GM21367 (cell line): ENCODE data around the gene IL18.
A peak's percentile ranks its signal among the peaks of the same experiment; 100 is the strongest.
"Not testable (repeated sequence)": the region's sequence is repeated elsewhere in the genome, so short reads cannot be mapped to it uniquely, and the experiment has no call there.

Experiments used
- ATAC-seq: cut with Tn5 transposase; IDR thresholded peaks from one replicate; pipeline ENCODE4 v1.9.1; 2021; ENCODE audit not compliant: unreplicated experiment

The IL18 gene

DNA sequence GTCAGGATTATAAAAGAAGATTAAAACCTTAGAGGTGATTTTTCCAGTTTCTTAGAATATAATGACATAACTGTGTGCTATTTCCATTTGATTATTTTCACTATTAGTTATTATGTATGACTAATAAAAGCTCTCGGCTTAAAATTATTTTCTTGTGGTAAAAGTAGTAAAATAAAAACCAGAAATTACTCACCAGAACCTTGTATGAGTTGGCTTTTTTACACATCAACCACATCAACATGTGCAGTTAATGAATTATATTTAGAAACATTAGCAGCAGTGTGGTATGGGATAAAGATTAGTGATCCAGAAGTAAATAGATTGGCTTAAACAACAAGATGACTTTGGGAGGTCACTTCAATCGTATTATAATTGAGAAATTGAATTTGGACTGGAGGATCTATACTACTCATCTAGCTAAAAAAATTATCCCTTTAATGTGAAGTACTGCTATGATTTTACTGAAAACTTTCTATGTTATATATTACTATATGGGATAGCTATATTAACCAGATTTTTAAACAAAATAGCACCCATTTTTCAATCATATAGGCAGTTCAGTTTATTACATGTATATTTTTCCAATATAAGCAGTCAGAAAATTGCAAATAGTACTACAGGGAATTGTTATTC lies 8.6 kb upstream of the IL18 start:
- peak; percentile 46 for ATAC-seq

DNA sequence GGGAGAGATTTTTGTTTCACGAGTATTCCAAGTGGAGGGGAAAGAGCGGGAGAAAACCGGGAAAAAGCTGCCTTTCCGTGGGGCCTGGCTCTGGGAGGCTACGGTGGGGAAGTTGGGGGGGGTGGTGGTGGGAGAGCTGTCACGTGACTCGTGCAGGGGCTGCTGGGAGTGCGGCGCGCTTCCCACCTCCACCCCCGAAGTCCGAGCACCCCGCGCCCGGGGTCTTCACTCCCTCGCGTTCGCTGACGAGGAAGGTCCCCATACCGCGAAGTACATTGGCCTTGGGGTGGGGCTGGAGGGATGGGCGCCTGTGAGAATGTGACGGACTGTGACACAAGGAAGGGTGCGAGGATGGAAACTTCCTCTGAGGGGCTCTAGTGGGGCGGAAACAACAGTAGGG lies 3.3 kb upstream of the IL18 start, which contains the start of gene TEX12:
Gene TEX12 (plus strand): TSS at position 228 of the 400 bp plus-strand sequence. CDS start 1,897 bp downstream, outside the sequence.
- ATAC-seq: no peak

DNA sequence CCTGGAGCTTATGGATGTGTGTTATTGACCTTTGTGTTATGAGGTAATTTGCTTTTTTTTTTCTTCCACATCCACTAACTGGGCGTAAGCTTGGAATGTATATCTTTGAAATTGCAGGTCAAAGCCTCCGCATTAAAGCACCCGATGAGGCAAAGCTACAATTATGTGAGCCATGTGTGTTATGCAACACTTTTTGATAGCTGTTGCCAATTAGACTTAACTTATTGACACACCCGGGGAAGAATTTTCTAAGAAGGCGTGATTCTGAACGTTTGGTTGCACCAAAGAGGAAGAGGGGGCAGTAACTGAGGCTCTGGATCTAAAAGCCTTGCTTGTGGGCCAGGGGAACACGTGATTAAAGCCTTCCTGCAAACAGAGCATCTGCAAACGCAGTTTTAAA lies 2.7 kb upstream of the IL18 start:
- ATAC-seq: no peak

DNA sequence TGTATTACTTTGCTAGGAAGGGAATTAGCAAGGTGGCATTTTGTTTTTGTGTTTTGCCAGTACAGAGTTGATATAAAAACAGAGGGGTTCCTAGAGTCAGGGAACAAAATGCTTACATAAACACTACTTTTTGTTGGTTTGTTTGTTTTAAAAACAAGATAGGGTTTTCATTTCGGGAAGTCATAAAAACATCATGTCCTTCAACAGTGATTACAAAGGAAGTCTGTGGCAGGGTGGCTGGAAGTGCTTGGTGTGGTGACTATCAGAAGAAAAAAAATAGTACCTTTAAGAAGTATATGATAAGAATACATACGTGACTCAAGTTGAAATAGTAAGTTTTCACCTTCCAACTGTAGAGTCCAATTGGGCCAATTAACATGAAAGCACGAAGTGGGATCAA lies 1.2 kb upstream of the IL18 start:
- ATAC-seq: no peak

DNA sequence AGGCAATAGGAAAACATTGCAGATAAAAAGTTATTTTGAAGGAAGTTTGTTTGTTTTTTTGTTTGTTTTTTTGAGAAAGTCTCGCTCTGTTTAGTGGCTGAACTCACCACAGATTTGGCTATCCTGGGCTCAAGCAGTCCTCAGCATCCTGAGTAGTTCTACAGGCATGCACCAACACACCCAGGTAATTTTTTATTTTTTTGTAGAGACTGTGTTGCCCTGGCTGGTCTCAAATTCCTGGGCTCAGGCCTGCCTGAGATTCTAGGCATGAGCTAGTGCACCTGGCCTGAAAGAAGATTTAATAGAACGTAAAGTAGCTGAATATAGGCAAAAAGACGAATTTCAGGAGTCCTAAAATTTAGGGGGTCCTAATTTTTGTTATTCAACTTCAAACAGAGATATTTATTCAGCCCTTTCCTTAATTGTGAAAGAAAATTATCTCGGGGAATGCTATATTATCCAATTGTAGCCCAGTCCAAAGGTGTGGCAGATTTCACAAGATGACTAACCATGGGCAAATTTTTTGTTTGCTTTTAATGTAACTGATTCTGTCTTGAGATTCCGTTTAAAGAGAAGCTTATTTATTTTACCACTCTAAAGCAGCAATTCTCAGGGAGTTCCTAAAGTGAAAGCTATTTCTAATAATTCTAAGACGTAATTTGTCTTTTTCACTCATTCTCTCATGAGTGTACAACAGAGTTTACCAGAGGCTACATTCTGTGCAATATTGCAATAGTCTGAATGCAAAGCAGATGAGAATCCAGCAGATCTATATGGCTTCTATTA lies 940 bp downstream of the IL18 start:
- no peak for ATAC-seq

DNA sequence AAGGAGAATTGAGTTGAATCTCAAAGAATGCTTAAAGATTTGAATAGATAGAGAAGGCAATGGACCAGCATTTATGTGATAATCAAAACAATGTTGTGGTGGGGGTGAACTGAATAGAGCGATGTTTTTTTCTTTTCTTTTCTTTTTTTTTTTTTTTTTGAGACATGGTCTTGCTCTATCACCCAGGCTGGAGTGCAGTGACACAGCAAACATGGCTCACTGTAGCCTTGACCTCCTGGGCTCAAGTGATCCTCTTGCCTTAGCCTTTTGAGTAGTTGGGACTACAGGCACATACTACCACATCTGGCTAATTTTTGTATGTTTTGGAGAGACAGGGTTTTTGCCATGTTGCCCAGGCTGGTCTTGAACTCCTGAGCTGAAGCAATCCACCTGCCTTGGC lies 1.7 kb downstream of the IL18 start:
- ATAC-seq: not testable (repeated sequence)

DNA sequence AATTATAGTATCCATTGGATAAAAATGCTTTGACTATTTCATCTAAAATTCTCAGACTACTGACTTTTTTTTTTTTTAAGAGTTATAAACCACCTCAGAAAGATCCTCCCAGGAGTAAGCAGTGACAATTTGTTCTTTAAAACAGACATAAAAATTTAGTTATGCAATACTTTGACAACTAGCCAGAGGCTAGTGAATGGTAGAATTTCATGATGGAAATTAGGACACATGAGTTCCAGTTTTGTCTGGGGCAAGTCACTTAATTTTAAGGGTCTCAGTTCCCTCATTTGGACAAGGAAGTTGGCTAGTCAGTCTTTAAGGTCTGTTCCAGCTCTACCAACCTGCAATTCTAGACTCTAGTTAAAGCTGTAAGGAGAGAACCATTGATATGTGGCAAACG lies 2.9 kb downstream of the IL18 start:
- ATAC-seq: no peak

DNA sequence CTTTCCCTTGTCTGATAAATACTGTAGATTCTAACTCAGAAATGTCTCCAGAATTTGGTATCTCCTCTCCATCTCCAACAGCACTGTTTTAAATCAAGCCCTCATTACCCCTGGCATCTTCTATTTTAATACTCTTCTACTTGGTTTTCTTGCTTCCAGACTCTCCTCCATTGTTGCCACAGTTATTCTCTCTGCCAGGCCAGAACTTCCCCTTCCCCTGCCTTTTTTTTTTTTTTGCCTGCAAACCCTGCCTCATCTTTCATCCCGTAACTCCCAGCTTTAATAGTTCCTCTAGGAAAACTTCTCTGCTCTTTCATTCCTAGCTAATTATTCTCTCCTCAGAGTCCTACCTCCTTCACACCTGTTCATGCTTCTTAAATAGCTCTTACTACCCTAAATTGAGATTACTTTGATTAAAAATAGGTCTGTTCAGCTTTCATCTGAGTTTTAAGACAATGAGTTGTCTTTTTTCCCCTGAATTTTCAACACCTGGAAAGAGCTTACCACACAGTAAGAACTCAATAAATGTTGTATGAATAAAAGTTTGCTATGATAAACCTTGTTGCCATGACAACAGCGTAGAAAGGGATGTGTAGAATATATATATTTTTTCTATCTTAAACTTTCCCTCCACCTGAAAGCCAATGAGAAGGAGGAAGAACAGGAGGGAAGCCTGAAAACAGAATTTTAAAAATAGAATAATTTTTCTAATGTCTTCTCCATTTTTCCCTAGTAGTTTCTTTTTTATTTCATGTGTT lies 3.6 kb downstream of the IL18 start:
- ATAC-seq: no peak

DNA sequence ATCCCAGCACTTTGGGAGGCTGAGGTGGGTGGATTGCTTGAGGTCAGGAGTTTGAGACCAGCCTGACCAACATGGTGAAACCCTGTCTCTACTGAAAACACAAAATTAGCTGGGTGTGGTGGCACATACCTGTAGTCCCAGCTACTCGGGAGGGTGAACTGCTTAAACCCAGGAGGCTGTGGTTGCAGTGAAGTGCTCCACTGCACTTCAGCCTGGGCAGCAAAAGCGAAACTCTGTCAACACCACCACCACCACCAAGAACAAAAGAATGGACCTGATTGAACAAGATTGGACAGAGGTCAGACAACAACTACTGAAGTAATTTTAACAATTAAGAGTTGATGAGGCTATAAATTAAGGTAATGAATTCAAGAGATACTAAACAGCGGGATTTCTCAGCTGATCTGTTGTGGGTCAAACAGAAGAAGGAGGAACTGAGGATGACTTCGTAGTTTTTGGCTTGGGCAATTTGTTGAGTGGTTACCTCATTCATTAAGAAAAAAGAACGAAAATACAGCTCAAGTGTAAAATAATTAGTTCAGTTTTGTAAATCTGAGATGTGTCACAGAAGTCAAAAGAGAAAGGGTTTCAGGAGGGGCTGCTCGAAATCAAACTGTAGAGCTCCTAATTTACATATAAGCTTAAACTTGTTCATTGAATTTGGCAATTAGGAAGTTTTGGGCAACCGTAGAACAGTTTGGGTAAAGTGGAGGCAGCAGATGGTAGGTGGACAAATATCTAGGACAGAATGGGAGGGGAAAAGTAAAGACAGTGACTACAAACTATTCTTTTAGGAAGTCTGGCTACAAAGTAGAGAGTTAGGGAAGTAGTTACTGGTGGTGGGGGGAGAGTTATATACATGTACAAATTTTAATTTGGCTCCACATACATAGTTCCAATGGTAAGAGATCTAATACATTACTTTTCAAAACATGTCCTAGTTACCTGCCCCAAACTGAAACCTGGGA lies 4.5 kb downstream of the IL18 start:
- no peak for ATAC-seq

DNA sequence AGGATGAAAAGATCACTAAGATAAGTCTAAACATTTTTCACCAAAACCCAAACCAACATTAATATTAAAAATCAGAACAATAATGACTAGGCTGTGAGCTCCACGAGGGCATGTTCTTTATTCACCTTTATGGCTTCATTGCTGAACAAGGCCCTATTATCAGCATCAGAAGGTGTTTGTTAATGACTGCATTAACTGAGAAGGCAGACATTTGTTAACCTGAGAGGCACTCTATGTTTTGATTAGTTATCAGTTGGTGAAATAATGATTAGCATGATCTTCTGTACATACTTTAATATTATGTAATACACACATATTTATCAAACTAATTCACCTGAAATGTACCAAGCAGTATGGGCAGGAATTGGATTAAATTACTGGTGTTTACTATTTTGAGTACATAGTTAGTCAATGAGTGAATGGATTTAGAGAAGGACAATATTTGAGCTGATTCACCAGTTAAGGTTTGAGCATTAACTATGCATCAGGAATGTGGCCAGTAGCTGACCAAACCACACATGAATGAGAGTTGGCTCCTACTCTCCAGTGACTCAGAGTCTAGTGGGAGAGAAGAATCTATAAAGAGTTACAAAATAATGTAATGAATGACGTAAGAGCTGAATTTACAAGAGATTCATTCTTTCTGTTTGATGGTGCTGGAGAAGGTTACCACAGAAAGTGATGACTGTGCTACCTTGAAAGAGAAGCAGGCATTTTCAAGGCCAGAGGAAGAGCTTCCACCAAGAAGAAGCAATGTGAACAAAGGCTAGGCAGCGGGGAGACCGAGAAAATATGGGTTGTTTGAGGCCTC lies 6.7 kb downstream of the IL18 start:
- no peak for ATAC-seq

DNA sequence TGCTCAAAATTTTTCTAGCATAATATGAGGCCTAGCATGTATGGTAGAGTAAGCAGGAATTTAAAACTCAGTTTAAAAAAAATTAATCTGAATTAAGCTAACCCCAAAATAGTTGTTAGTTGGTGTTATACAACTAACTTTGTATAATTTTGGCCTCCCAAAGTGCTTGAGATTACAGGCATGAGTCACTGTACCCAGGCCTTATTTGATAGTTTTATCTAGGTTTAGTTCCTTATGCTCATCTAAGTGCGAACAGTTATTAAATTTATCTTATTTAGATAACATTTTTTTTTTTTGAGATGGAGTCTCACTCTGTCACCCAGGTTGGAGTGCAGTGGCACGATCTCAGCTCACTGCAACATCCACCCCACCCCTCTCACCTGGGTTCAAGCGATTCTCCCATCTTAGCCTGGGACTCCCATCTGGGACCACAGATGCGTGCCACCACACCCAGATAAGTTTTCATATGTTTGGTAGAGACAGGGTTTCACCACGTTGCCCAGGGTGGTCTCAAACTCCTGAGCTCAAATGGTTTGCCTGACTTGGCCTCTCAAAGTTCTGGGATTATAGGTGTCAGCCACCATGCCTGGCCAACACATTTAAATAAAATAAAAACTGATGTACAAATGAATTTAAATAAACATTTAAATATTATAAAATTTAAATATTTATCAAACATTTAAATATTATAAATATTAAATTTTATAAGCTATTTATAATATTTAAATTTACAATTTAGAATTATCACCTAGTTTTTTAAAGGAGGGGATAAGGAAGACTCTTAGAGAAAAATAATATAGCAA lies 7.5 kb downstream of the IL18 start:
- ATAC-seq: no peak

DNA sequence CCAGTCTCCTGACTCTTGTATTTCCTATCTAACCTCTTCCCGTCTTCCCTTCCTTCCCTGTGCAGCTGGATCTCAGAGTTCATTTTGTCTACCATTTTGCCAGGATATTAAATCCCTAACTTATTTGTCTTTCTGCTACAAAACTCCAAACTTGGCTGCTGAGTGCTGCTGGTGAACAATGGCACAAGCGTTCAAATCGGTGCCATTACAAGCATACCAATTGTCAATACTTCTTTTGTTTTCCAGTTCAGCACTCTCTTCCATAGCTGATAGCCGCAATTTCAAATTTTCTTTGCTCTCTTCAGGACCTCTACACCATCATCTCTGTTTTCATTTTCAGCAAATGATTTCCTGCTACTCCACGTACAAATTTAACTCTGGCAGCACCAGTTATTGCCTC lies 13.4 kb downstream of the IL18 start:
- no peak for ATAC-seq

DNA sequence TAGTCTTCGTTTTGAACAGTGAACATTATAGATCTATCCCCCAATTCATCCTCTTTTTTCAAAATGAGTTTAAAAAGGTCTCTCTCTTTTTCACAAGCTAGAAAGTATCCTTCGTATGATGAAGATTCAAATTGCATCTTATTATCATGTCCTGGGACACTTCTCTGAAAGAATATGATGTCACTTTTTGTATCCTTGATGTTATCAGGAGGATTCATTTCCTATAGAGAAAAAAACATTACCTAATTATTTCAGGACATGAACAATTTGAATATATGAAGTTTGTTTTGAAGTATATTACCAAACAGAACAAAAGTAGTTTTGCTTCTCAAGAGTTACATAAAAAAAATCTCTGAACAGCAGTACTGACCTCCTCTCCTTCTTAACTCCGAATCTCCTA lies 20.3 kb downstream of the IL18 start:
- no peak for ATAC-seq

DNA sequence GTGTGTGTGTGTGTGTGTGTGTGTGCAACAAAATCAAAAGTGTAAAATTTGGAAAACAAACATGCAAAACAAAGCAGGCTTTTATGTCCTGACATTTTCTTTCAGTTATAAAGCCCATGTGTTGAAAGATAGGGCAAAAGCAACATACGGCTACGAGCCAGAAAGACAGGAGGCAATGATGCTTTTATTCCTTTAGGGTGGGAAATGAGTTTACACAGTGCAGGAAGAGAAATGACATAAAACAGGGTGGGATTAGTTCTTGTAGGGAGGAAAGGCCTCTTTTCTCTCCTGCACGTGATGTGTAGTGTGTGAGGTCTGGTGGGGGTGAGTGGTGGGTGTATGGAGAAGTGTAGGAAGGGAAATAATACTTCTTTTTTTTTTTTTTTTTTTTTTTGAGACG lies 29.4 kb downstream of the IL18 start:
- no peak for ATAC-seq

DNA sequence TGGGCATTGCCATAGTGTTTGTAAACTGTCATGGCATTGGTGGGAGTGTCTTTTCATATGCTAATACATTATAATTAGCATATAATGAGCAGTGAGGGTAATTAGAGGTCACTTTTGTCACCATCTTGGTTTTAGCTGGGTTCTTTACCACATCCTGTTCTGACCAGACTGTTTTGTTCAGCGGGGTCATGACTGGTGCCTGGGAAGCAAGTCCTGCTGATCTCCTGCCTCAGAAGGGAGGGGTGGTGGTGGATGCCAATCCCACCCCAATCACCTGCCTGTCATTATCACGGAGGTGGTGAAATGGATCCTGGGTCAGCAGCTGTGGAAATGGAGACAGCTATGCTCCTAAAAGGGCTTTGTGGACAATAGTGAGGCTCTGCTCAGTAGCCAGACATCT lies 31.2 kb downstream of the IL18 start:
- ATAC-seq: no peak

DNA sequence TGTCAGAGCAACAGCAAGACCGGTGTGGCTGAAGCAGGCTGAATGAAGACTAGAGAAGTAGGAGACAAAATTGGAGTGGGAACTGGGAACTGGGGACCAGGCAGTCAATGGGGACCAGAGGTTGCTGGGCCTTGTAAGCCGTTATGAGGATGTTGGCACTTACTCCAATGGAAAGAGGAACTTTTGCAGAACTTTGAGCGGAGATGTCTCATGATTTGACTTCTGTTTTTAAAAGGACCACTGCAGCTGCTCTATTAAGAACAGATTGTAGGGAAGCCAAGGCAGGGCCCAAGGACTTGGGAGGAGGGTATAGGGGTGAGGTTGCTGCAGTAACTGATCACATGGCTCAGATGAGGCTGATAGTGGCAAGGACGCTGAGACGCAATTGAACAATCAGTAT lies 34.2 kb downstream of the IL18 start:
- ATAC-seq: no peak

DNA sequence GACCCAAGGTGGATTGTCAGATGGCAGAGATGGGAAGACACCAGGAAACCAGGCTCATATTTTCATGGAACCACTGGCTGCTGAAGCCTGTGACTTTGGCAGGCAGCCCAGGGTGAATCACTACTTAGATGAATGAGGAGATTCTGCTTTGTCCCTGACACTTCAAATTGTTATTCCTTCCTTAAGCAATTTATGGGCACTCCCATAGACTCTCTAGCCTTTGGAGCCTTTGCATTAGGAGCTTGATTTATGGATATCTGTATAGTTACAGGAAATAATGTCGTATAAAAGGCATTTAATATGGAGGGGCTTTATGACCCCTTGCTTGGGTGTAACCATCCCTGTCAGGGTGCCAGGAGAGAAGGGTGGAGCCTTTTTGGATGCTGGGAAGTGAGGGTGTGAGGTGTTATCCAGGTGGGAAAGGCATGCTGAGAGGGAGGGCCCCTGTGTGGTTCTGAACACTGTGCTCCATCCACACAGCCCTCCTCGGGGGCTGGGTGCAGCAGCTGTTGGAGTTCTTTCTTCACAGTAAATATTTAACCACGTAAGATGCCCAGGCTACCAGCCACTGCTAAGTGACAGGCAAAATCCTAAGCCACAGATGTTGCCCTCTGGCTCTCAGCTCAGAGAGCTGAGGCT lies 35.3 kb downstream of the IL18 start:
- ATAC-seq: no peak

DNA sequence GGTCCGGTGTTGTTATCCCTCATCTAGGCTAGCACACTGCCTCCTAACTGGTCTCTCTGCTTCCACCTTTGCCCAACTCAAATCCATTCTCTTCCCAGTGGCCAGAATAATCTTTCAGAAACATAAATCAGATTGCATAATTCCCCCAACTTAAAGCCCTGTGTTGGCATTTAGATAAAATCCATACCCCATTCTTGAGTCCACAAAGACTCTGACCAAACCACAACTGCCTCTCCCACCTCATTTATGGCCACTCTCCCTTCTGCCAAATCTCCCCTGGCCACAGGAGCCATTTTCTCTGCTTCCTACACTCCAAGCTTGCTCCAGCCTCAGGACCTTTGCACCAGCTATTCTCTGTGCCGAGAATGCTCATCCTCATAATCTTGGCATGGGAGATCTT lies 36.8 kb downstream of the IL18 start:
- no peak for ATAC-seq

DNA sequence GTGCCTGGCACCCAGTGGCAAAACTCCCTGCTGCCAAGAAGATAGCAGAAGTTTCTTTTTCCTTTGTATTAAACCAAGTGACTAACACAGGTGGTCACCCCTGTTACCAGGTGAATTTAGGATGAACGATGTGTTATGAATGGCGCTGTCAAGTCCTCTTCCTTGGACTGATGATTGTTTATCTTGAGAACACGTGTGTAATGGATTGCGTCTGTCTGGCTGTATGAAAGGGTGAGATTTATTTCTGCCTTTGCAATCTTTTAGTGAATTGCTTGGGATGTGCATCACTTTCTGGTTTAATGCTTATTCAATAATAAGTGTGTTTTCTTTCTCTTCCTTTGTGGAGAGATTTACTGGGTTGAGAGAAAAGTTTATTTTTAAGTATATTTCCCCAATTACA lies 40.8 kb downstream of the IL18 start:
- no peak for ATAC-seq
